DMS79 (cell line): ENCODE data around the gene PDE10A.
"Not testable (repeated sequence)": the region's sequence is repeated elsewhere in the genome, so short reads cannot be mapped to it uniquely, and the experiment has no call there.

Source experiments
- DNase-seq: peaks from one replicate; lab custom pipeline; 2025; lab: John Stamatoyannopoulos, UW

Gene PDE10A

GRCh38 chr6:165586706-165587105 lies 76.3 kb downstream of the PDE10A start:
- no peak for DNase-seq

GRCh38 chr6:165585060-165585459 lies 78.0 kb downstream of the PDE10A start:
- DNase-seq = no peak

- no peak for DNase-seq
Observed at GRCh38 chr6:165584541-165584940, 78.5 kb downstream of the PDE10A start.

GRCh38 chr6:165581678-165582077 lies 81.4 kb downstream of the PDE10A start:
- no peak for DNase-seq

- no peak for DNase-seq
Observed at GRCh38 chr6:165580136-165580535, 82.9 kb downstream of the PDE10A start.

- no peak for DNase-seq
Observed at GRCh38 chr6:165579151-165579550, 83.9 kb downstream of the PDE10A start.

- no peak for DNase-seq
Observed at GRCh38 chr6:165577556-165577955, 85.5 kb downstream of the PDE10A start.

- no peak for DNase-seq
Observed at GRCh38 chr6:165575158-165575549, 87.9 kb downstream of the PDE10A start.

GRCh38 chr6:165574220-165575157 lies 88.6 kb downstream of the PDE10A start:
- DNase-seq = no peak

- no peak for DNase-seq
Observed at GRCh38 chr6:165573671-165574070, 89.4 kb downstream of the PDE10A start.

GRCh38 chr6:165571721-165572132 lies 91.3 kb downstream of the PDE10A start:
- no peak for DNase-seq

GRCh38 chr6:165571068-165571682 lies 91.9 kb downstream of the PDE10A start:
- no peak for DNase-seq

GRCh38 chr6:165568326-165568725 lies 94.7 kb downstream of the PDE10A start:
- no peak for DNase-seq

GRCh38 chr6:165566088-165566828 lies 96.8 kb downstream of the PDE10A start:
- no peak for DNase-seq

GRCh38 chr6:165562421-165563090 lies 100.5 kb downstream of the PDE10A start:
- DNase-seq = no peak

GRCh38 chr6:165559632-165560031 lies 103.4 kb downstream of the PDE10A start:
- DNase-seq = no peak

- not testable (repeated sequence) for DNase-seq
Observed at GRCh38 chr6:165558097-165558496, 104.9 kb downstream of the PDE10A start.

GRCh38 chr6:165557674-165558073 lies 105.4 kb downstream of the PDE10A start:
- DNase-seq = no peak

GRCh38 chr6:165556116-165556843 lies 106.8 kb downstream of the PDE10A start:
- DNase-seq = peak; percentile 2

GRCh38 chr6:165554644-165555043 lies 108.4 kb downstream of the PDE10A start:
- DNase-seq = not testable (repeated sequence)

GRCh38 chr6:165552248-165552736 lies 110.7 kb downstream of the PDE10A start:
- no peak for DNase-seq
